ENCODE results near the gene USP6.

GRCh38 chr17:5179003-5179402, 63.2 kb downstream of the USP6 start:
- TF ChIP-seq TOX (CRISPR knock-in tag; IDR thresholded peaks at IDR 0.05; ENCODE audit: borderline replicate concordance), result no peak
- TF ChIP-seq GLIS3 (CRISPR knock-in tag; IDR thresholded peaks at IDR 0.05), result no peak
- no peak for TF ChIP-seq ZFP3 (CRISPR knock-in tag; IDR thresholded peaks at IDR 0.05)
- TF ChIP-seq RARB (CRISPR knock-in tag; IDR thresholded peaks at IDR 0.05), result no peak
- no peak for TF ChIP-seq ZC3H10 (CRISPR knock-in tag; IDR thresholded peaks at IDR 0.05)
- no peak for TF ChIP-seq PATZ1 (CRISPR knock-in tag; IDR thresholded peaks at IDR 0.05; ENCODE audit: borderline replicate concordance)
- no peak for TF ChIP-seq PPARA (CRISPR knock-in tag; IDR thresholded peaks at IDR 0.05; ENCODE audit: borderline replicate concordance)
- TF ChIP-seq, protein P1, sequence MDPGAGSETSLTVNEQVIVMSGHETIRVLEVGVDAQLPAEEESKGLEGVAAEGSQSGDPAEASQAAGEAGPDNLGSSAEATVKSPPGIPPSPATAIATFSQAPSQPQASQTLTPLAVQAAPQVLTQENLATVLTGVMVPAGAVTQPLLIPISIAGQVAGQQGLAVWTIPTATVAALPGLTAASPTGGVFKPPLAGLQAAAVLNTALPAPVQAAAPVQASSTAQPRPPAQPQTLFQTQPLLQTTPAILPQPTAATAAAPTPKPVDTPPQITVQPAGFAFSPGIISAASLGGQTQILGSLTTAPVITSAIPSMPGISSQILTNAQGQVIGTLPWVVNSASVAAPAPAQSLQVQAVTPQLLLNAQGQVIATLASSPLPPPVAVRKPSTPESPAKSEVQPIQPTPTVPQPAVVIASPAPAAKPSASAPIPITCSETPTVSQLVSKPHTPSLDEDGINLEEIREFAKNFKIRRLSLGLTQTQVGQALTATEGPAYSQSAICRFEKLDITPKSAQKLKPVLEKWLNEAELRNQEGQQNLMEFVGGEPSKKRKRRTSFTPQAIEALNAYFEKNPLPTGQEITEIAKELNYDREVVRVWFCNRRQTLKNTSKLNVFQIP (CRISPR knock-in tag; IDR thresholded peaks at IDR 0.05; ENCODE audit: borderline replicate concordance, low read depth), result no peak
- TF ChIP-seq CREB5 (CRISPR knock-in tag; IDR thresholded peaks at IDR 0.05; ENCODE audit: low read depth), result no peak

Measured in SK-N-SH treated with all-trans-retinoic acid at 6 μM for 48 hours (cell line).